Breast epithelium (tissue), 3 donors: ENCODE results near the gene CRYBG1.

Experiments
- CTCF ChIP-seq, 3 donors: fragments of 450-650 bp; IDR thresholded peaks; one replicate each; pipeline ENCODE4 v1.5.1; 2016 to 2017; ENCODE audit warnings: antibody characterized with exemption in 3 of 3, mild to moderate bottlenecking in 3 of 3, moderate library complexity in 3 of 3
- POLR2AphosphoS5 ChIP-seq, 3 donors: sonication (generic); formaldehyde crosslinking; IDR thresholded peaks; one replicate each; pipeline ENCODE4 v1.6.1; 2017; ENCODE audit warnings: antibody characterized with exemption in 3 of 3

DNA sequence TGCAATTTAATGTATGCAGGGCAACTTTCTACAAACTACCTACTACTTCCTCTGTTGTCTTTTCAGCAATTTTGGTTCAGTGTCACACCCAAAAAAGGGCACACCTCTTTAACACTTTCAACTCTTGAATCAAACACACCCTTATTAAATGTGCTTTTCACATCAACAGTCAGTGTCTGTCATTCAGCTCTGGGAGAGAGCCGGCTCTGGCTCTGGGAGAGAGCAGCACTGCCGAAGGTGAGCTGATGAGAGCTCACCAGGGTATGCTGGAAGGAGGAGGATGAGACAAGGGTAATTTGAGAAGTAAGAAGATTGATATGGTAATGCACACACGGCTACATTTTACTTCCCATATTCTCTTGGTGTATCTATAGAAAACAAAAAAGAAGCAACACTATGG lies 134.5 kb downstream of the CRYBG1 start:
- TF ChIP-seq CTCF (IDR thresholded peaks at IDR 0.05) (no peak), POLR2AphosphoS5 (IDR thresholded peaks at IDR 0.05) (no peak)
